ACHN (cell line): ENCODE data around the gene MLH1.

ENCODE experiments used
- DNase-seq: peaks from one replicate; pipeline ENCODE4 v3.0.0-alpha.2; 2015
- in situ Hi-C: cut with HindIII; loops from 2 replicates; pipeline ENCODE4 v1.10.0; 2017; ENCODE audit warnings: low sequenced_read_pairs, low pct_ligation_motif_present, low pct_unique_long_range_greater_than_20kb

The MLH1 gene

DNA sequence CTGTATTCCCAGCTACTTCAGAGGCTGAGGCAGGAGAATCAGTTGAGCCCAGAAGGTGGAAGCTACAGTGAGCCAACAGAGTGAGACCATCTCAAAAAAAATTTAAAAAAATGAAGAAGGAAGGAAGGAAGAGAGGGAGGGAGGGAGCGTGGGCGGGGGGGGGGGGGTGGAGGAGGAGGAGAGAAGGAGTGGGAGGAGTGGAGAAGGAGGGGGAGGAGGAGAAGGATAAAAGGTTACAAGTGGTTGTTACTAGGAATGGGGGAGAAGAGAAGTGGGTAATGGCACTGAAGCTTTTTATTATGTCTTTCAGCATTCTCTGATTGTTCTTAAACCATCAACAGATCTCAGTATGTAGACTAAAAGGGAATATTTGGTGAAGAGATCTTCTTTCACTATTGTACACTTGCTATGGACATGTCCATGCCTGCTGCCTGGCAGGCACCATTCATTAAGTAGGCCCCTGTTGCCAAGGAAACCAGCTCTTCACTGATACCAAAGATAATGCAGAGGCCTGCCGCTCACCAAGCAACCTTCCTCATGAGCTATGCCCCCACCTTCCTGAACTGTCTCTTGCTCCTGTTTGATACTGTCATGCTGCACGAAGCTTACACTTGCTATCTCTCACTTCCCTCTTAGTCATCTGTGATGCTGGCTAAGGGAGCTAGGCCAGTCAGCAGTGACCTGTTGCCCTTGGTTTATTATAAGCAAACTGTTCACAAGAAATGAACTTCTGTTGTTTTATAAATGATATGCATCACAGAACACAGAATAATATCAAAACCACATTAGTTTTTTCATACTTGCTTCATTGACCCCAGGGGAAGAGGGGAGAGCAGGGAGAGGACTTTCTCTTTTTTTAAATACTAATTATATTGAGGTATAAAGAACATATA, 23.5 kb upstream of the MLH1 start:
- in situ Hi-C loops: no loop called here
- peak; percentile 54 for DNase-seq

GRCh38 chr3:36972163-36972562, 21.2 kb upstream of the MLH1 start:
- no peak for DNase-seq
- in situ Hi-C loops: no loop called here

- in situ Hi-C loops: no loop called here
- DNase-seq: no peak
Measured at GRCh38 chr3:36973139-36973538, 20.2 kb upstream of the MLH1 start.

DNA sequence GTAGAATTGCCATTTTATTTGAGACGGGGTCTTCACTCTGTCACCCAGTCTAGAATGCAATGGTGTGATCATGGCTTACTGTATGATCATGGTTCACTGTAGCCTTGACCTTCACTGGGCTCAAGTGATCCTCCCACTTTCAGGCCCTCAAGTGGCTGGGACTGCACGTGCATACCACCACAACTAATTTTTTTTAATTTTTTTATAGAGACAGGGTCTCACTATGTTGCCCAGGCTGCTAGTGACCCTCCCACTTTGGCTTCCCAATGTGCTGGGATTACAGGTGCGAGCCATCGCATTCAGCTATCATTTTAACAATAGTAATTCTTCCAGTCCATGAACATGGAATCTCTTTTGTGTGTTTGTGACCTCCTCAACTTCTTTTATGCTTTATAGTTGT, 12.3 kb upstream of the MLH1 start:
- in situ Hi-C loops: no loop called here
- no peak for DNase-seq

DNA sequence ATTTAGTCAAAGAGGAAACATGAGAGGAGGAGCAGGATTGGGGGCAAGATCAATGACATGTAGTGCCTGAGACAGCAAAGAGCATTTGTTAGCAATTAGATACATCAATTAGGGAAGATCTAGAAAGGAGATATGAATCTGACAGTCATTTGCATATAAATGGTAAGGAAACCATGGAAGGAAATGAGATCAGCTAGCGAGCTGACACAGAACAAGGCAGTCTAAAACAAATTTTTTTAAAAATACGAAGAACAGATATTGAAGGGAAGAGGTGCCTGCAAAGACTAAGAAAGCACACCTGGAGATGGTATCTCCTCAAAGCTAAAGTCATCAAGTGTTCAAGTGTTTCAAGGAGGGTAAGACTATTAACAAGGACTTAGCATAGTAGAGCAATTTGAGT, 5.0 kb upstream of the MLH1 start:
- DNase-seq: no peak
- in situ Hi-C loops: no loop called here

- in situ Hi-C loops: no loop called here
- no peak for DNase-seq
Measured at GRCh38 chr3:36989005-36989404, 4.3 kb upstream of the MLH1 start.

- in situ Hi-C loops: no loop called here
- DNase-seq: no peak
Measured at GRCh38 chr3:36989568-36989967, 3.8 kb upstream of the MLH1 start.

DNA sequence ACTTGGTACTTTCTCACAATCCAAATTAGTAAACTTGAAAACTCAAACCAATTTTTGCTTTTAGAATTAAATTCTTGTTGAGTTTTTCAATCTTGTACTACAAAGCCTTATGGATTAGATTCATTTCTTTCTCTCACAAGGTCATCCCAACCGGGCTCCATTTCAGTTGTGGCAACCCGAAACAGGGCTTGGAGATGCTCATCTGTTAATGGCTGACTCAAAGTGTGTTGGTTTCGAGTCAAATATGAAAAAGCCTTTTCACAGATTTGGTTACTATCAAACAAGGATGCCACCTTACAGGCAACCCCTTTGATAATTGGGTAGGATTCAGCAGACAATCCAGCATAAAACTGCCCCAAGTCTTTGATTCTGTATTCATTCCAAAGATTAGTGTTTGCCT, 2.2 kb upstream of the MLH1 start:
- no peak for DNase-seq
- in situ Hi-C loops: no loop called here

DNA sequence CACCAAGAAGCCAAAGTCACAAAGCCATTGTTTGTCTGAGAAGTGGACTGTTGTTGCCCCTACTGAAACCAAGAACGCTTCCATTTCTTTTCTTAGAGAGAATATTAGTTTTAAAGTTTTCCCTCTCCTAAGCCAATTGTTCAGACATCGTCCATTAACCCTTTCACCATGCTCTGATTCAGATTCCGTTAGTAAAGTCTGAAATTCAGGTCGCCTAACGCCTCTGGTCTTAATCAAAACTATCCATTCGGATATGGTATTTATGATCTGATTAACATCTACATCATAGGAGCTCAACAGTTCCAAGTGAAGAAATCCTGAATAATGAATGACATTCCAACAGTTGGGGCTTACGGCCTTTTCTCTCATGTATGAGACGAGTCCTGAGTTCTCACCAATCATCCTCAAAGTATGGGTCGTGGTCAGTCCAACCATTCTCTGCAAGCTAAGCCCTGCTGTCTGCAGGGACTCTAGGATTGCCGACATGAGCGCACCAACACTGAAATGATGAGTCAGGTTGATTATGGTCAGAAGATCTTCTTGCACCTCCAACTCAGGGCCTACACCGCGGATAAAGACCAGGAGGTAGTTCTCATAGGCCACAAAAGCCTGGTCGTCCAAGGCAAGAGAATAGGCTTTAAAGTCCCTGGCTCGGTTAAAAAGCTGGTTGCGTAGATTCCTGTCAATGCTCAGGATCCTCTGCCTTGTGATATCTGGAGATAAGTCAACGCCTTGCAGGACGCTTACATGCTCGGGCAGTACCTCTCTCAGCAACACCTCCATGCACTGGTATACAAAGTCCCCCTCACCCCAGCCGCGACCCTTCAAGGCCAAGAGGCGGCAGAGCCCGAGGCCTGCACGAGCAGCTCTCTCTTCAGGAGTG, 1.2 kb upstream of the MLH1 start:
- peak; percentile 42 for DNase-seq
- in situ Hi-C loops: no loop called here

DNA sequence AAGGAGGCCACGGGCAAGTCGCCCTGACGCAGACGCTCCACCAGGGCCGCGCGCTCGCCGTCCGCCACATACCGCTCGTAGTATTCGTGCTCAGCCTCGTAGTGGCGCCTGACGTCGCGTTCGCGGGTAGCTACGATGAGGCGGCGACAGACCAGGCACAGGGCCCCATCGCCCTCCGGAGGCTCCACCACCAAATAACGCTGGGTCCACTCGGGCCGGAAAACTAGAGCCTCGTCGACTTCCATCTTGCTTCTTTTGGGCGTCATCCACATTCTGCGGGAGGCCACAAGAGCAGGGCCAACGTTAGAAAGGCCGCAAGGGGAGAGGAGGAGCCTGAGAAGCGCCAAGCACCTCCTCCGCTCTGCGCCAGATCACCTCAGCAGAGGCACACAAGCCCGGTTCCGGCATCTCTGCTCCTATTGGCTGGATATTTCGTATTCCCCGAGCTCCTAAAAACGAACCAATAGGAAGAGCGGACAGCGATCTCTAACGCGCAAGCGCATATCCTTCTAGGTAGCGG, 452 bp upstream of the MLH1 start, which contains the start of gene EPM2AIP1:
Gene EPM2AIP1 (minus strand): TSS at position 326 of the 520 bp plus-strand sequence. CDS start 54 bp downstream, at position 272.
- in situ Hi-C loops: no loop called here
- no peak for DNase-seq

DNA sequence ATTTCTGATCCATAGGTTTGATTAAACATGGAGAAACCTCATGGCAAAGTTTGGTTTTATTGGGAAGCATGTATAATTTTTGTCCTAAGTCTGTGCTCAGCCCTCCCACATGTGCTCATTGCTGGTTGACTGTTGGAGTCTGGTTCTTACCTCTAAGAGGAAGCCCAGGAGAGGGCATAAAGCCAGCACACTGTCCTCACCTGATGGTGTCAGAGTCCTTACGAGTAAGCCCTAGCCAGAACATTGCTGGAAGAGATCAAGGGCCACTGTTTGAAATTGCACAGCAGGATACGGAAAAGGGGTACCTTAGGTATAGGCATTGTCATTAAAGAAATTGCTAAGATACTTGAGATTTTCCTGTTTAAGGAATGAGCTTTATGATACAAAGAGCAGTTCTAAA, 21.3 kb downstream of the MLH1 start:
- in situ Hi-C loops: no loop called here

GRCh38 chr3:37015642-37016041, 22.3 kb downstream of the MLH1 start:
- in situ Hi-C loops: no loop called here
- DNase-seq: no peak

More for the DNA sequence above, 21.3 kb downstream of the MLH1 start:
- DNase-seq: no peak

- in situ Hi-C loops: no loop called here
Measured at GRCh38 chr3:37016903-37017302, 23.6 kb downstream of the MLH1 start.

DNA sequence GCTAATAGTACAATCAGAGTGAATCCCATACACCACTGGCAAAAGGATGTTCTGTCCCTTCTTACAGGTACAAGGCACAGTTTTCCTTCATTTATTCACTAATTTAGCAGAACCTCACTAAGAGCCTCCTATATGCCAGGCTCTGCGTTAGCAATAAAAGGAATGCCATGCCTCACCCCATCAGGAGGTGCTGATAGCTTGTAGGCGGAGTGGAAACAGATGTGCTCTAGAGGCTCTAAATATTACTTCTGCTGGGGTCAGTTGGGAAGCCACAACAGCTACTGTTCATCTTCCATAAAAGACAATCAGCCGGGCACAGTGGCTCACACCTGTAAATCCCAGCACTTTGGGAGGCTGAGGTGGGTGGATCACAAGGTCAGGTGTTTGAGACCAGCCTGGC, 24.4 kb downstream of the MLH1 start:
- in situ Hi-C loops: no loop called here
- DNase-seq: no peak

More at GRCh38 chr3:37016903-37017302, 23.6 kb downstream of the MLH1 start:
- no peak for DNase-seq

- DNase-seq: no peak
- in situ Hi-C loops: no loop called here
Measured at GRCh38 chr3:37024092-37024491, 30.8 kb downstream of the MLH1 start.

- no peak for DNase-seq
- in situ Hi-C loops: no loop called here
Measured at GRCh38 chr3:37024820-37025405, 31.6 kb downstream of the MLH1 start.

- no peak for DNase-seq
Measured at GRCh38 chr3:37025561-37026335, 32.4 kb downstream of the MLH1 start.

GRCh38 chr3:37026851-37027250, 33.5 kb downstream of the MLH1 start:
- DNase-seq: no peak
- in situ Hi-C loops: no loop called here

More at GRCh38 chr3:37025561-37026335, 32.4 kb downstream of the MLH1 start:
- in situ Hi-C loops: no loop called here
